ENCODE results near the gene SUPT5H. TPM values are rescaled to one million over a fixed set of nuclear protein-coding genes. Genes with fewer than 3 reads are reported as not detected.

The SUPT5H gene
- total and polyA plus RNA-seq, 2 of the 13 experiments (the other 11 are each of a cell fraction or from before 2014, with no cell fraction given): 48.2 to 51.7 TPM

DNA sequence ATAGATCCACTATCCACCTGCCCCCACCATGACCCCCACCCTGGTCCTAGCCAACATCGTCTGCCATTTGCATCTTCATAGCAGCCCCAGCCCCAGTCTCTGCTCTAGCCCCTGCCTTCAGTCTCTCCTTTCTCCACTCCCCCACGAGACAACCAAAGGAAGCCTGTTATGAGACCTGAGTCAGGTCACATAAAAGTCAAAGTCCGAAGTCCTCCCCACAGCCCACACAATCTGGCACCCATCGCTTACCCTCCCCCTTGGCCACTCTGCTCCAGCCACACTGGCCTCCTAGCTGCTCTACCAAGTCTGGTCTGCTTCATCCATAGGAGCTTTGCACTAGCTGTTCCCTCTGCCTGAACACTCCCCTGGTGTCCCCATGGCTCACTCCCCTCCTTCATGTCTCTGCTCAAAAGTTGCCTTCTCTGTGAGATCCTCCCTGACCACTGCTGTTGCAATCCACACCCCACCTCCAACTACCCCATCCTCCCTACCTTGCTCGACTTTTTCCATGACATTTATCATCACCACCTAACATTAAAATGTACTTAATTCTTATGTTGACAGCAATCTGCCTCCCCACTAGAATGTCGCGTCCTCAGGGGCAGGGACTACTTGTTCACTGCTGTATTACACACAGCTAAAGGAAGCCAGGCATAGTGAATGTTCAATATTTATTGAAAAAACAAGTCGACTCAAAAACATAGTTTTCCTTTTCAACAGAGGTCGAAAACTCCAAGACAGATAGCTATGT is 34.1 kb upstream of the SUPT5H start (continued):
- TF ChIP-seq, protein P1, sequence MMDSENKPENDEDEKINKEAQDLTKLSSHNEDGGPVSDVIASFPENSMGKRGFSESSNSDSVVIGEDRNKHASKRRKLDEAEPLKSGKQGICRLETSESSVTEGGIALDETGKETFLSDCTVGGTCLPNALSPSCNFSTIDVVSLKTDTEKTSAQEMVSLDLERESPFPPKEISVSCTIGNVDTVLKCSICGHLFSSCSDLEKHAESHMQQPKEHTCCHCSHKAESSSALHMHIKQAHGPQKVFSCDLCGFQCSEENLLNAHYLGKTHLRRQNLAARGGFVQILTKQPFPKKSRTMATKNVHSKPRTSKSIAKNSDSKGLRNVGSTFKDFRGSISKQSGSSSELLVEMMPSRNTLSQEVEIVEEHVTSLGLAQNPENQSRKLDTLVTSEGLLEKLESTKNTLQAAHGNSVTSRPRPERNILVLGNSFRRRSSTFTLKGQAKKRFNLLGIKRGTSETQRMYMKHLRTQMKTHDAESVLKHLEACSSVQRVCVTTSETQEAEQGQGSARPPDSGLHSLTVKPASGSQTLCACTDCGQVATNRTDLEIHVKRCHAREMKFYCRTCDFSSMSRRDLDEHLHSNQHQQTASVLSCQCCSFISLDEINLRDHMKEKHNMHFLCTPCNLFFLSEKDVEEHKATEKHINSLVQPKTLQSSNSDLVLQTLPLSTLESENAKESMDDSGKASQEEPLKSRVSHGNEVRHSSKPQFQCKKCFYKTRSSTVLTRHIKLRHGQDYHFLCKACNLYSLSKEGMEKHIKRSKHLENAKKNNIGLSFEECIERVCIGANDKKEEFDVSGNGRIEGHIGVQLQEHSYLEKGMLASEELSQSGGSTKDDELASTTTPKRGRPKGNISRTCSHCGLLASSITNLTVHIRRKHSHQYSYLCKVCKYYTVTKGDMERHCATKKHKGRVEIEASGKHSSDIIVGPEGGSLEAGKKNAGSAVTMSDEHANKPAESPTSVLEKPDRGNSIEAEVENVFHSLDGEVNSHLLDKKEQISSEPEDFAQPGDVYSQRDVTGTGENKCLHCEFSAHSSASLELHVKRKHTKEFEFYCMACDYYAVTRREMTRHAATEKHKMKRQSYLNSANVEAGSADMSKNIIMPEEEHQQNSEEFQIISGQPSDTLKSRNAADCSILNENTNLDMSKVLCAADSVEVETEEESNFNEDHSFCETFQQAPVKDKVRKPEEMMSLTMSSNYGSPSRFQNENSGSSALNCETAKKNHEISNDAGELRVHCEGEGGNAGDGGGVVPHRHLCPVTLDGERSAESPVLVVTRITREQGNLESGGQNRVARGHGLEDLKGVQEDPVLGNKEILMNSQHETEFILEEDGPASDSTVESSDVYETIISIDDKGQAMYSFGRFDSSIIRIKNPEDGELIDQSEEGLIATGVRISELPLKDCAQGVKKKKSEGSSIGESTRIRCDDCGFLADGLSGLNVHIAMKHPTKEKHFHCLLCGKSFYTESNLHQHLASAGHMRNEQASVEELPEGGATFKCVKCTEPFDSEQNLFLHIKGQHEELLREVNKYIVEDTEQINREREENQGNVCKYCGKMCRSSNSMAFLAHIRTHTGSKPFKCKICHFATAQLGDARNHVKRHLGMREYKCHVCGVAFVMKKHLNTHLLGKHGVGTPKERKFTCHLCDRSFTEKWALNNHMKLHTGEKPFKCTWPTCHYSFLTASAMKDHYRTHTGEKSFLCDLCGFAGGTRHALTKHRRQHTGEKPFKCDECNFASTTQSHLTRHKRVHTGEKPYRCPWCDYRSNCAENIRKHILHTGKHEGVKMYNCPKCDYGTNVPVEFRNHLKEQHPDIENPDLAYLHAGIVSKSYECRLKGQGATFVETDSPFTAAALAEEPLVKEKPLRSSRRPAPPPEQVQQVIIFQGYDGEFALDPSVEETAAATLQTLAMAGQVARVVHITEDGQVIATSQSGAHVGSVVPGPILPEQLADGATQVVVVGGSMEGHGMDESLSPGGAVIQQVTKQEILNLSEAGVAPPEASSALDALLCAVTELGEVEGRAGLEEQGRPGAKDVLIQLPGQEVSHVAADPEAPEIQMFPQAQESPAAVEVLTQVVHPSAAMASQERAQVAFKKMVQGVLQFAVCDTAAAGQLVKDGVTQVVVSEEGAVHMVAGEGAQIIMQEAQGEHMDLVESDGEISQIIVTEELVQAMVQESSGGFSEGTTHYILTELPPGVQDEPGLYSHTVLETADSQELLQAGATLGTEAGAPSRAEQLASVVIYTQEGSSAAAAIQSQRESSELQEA (CRISPR knock-in tag; IDR thresholded peaks at IDR 0.05; ENCODE audit: not compliant biosample characterization): no peak
- peak; percentile 70 for TF ChIP-seq SAP130 (CRISPR knock-in tag; IDR thresholded peaks at IDR 0.05; ENCODE audit: low read depth)
- TF ChIP-seq PHF8 (CRISPR knock-in tag; IDR thresholded peaks at IDR 0.05): no peak
- TF ChIP-seq, protein P2, sequence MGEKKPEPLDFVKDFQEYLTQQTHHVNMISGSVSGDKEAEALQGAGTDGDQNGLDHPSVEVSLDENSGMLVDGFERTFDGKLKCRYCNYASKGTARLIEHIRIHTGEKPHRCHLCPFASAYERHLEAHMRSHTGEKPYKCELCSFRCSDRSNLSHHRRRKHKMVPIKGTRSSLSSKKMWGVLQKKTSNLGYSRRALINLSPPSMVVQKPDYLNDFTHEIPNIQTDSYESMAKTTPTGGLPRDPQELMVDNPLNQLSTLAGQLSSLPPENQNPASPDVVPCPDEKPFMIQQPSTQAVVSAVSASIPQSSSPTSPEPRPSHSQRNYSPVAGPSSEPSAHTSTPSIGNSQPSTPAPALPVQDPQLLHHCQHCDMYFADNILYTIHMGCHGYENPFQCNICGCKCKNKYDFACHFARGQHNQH (CRISPR knock-in tag; IDR thresholded peaks at IDR 0.05): peak; percentile 64; the same call in 1 of the 2 replicates
- TF ChIP-seq, protein P3, sequence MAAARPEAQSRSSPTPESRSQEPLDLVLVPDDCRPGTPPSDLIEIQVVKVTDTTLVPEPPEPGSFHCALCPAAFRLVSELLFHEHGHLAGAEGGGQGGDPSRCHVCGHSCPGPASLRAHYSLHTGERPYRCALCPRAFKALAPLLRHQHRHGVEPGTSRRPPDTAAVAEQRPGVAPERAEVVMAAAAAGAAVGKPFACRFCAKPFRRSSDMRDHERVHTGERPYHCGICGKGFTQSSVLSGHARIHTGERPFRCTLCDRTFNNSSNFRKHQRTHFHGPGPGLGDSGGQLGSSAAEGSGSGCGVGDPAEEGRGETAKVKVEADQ (CRISPR knock-in tag; IDR thresholded peaks at IDR 0.05; ENCODE audit: borderline replicate concordance): peak; percentile 24; the same call in 1 of the 2 replicates
- TF ChIP-seq, protein P4, sequence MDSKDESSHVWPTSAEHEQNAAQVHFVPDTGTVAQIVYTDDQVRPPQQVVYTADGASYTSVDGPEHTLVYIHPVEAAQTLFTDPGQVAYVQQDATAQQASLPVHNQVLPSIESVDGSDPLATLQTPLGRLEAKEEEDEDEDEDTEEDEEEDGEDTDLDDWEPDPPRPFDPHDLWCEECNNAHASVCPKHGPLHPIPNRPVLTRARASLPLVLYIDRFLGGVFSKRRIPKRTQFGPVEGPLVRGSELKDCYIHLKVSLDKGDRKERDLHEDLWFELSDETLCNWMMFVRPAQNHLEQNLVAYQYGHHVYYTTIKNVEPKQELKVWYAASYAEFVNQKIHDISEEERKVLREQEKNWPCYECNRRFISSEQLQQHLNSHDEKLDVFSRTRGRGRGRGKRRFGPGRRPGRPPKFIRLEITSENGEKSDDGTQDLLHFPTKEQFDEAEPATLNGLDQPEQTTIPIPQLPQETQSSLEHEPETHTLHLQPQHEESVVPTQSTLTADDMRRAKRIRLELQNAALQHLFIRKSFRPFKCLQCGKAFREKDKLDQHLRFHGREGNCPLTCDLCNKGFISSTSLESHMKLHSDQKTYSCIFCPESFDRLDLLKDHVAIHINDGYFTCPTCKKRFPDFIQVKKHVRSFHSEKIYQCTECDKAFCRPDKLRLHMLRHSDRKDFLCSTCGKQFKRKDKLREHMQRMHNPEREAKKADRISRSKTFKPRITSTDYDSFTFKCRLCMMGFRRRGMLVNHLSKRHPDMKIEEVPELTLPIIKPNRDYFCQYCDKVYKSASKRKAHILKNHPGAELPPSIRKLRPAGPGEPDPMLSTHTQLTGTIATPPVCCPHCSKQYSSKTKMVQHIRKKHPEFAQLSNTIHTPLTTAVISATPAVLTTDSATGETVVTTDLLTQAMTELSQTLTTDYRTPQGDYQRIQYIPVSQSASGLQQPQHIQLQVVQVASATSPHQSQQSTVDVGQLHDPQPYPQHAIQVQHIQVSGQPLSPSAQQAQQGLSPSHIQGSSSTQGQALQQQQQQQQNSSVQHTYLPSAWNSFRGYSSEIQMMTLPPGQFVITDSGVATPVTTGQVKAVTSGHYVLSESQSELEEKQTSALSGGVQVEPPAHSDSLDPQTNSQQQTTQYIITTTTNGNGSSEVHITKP (CRISPR knock-in tag; IDR thresholded peaks at IDR 0.05; ENCODE audit: low read depth): no peak
- TF ChIP-seq CCDC6 (CRISPR knock-in tag; IDR thresholded peaks at IDR 0.05): peak; percentile 46; the same call in 1 of the 2 replicates
- TF ChIP-seq, protein P5, sequence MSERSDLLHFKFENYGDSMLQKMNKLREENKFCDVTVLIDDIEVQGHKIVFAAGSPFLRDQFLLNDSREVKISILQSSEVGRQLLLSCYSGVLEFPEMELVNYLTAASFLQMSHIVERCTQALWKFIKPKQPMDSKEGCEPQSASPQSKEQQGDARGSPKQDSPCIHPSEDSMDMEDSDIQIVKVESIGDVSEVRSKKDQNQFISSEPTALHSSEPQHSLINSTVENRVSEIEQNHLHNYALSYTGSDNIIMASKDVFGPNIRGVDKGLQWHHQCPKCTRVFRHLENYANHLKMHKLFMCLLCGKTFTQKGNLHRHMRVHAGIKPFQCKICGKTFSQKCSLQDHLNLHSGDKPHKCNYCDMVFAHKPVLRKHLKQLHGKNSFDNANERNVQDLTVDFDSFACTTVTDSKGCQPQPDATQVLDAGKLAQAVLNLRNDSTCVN (CRISPR knock-in tag; IDR thresholded peaks at IDR 0.05; ENCODE audit: borderline replicate concordance): no peak
- no peak for TF ChIP-seq ZNF737 (CRISPR knock-in tag; IDR thresholded peaks at IDR 0.05; ENCODE audit: borderline replicate concordance)
- TF ChIP-seq FLYWCH1 (CRISPR knock-in tag; IDR thresholded peaks at IDR 0.05): no peak
- no peak for TF ChIP-seq SOX13 (IDR thresholded peaks at IDR 0.05)
- peak; percentile 39 to 49; a peak in 1 of 4 replicates for TF ChIP-seq SOX13 (CRISPR knock-in tag; conservative IDR thresholded peaks at IDR 0.05 in 1 of 2, IDR thresholded peaks at IDR 0.05 in 1 of 2)
